Common myeloid progenitor, CD34-positive (primary cell): ENCODE results near the gene CALHM6.

Experiments used
- CTCF ChIA-PET: fragments of 350-600 bp; sonication (Branson Sonifier 250); formaldehyde crosslinking; loops from one replicate; lab custom pipeline; 2021; ENCODE audit warnings: antibody characterized with exemption; lab: Charles Lee
- POLR2A ChIA-PET: fragments of 350-600 bp; sonication (Branson Sonifier 250); formaldehyde crosslinking; loops from one replicate; lab custom pipeline; 2021; ENCODE audit warnings: antibody characterized with exemption; lab: Charles Lee
- DNase-seq, 3 donors: peaks; one replicate each; pipeline versions ENCODE4 v3.0.0 to v3.0.0-alpha.2; 2013
- H3K27ac ChIP-seq, 2 experiments: 1 replicate in 1 of 2; 2 replicates in 1 of 2; pipeline ENCODE4 v1.7.0; 2013; ENCODE audit warnings: inconsistent platforms in 2 of 2, low read length in 2 of 2, mild to moderate bottlenecking in 2 of 2, low read depth in 1 of 2, moderate library complexity in 1 of 2; ENCODE audit not compliant: severe bottlenecking in 2 of 2, insufficient read depth in 1 of 2, poor library complexity in 1 of 2
- H3K27me3 ChIP-seq, 5 experiments: replicated peaks in 2 of 5; 1 replicate in 3 of 5; 2 replicates in 2 of 5; pipeline versions ENCODE4 v1.6.1 to v1.7.0; 2013; ENCODE audit warnings: low read length in 4 of 5, mild to moderate bottlenecking in 2 of 5, moderate library complexity in 2 of 5, inconsistent platforms in 1 of 5; ENCODE audit not compliant: insufficient read depth in 5 of 5, control insufficient read depth in 4 of 5
- H3K36me3 ChIP-seq, 4 experiments: 1 replicate in 2 of 4; 2 replicates in 2 of 4; pipeline versions ENCODE4 v1.6.1 to v1.7.0; 2013; ENCODE audit warnings: low read length in 3 of 4, control low read depth in 1 of 4, mild to moderate bottlenecking in 1 of 4; ENCODE audit not compliant: control insufficient read depth in 4 of 4, insufficient read depth in 4 of 4
- H3K4me1 ChIP-seq, 4 experiments: 1 replicate in 3 of 4; 2 replicates in 1 of 4; pipeline versions ENCODE4 v1.6.1 to v1.7.1; 2013; ENCODE audit warnings: low read length in 3 of 4, mild to moderate bottlenecking in 3 of 4, control low read depth in 1 of 4, inconsistent platforms in 1 of 4, moderate library complexity in 1 of 4; ENCODE audit not compliant: control insufficient read depth in 4 of 4, insufficient read depth in 4 of 4; ENCODE audit errors: control extremely low read depth in 1 of 4
- H3K4me3 ChIP-seq, 7 experiments: 1 replicate in 4 of 7; 2 replicates in 3 of 7; pipeline versions ENCODE4 v1.5.1 to v1.7.0; 2013; ENCODE audit warnings: mild to moderate bottlenecking in 7 of 7, low read length in 6 of 7, moderate library complexity in 6 of 7, inconsistent platforms in 2 of 7, low read depth in 2 of 7, control low read depth in 1 of 7; ENCODE audit not compliant: insufficient read depth in 4 of 7, control insufficient read depth in 1 of 7; ENCODE audit errors: extremely low read depth in 1 of 7
- H3K9me3 ChIP-seq, 5 experiments: 1 replicate in 4 of 5; 2 replicates in 1 of 5; pipeline versions ENCODE4 v1.6.1 to v1.7.1; 2013; ENCODE audit warnings: low read length in 4 of 5, mild to moderate bottlenecking in 2 of 5, inconsistent platforms in 1 of 5, low read depth in 1 of 5, moderate library complexity in 1 of 5; ENCODE audit not compliant: control insufficient read depth in 4 of 5, insufficient read depth in 2 of 5; ENCODE audit errors: control extremely low read depth in 1 of 5
- WGBS: methylation state at CpG from one replicate; pipeline ENCODE4 v1.1.5; 2013; ENCODE audit not compliant: insufficient coverage; 5-methylcytosine and 5-hydroxymethylcytosine counted together

CALHM6 gene

GRCh38 chr6:116422238-116422637, 38.9 kb upstream of the CALHM6 start:
- 100% methylated on average over 1 of the region's 3 CpGs for WGBS
- POLR2A ChIA-PET: no interaction called here
- H3K4me3 ChIP-seq: no peak overlapping the region
- H3K36me3 ChIP-seq: peaks cover 0 to 2% (median 1%) of the 10 kb centered on the region in 4 experiments
- H3K4me1 ChIP-seq: peaks cover 0 to 6% (median 0%) of the 10 kb centered on the region in 4 experiments
- no peak for DNase-seq
- CTCF ChIA-PET: interaction anchor here (0.5 to 1.3 kb wide), 5 partner anchors 10 to 148 kb away, joined by 3 to 5 read pairs (median 3); no protein-coding TSS in a partner anchor
- no peaks in the 10 kb centered on the region for H3K9me3 ChIP-seq
- no peak overlapping the region for H3K27ac ChIP-seq
- no peaks in the 10 kb centered on the region for H3K27me3 ChIP-seq

GRCh38 chr6:116424001-116424400, 37.2 kb upstream of the CALHM6 start:
- ChIA-PET POLR2A (no interaction called here), CTCF (interaction anchor here (1.3 kb wide), 1 partner anchor 136 kb away, joined by 3 read pairs; no protein-coding TSS in a partner anchor)
- DNase-seq: no peak
- 100% methylated on average over 1 of the region's 1 CpG for WGBS
- H3K4me1 ChIP-seq: peaks cover 0 to 6% (median 0%) of the 10 kb centered on the region in 4 experiments
- H3K27me3 ChIP-seq: no peaks in the 10 kb centered on the region
- H3K4me3 ChIP-seq: no peak overlapping the region
- peaks cover 0 to 10% (median 3%) of the 10 kb centered on the region in 4 experiments for H3K36me3 ChIP-seq
- H3K27ac ChIP-seq: no peak overlapping the region
- no peaks in the 10 kb centered on the region for H3K9me3 ChIP-seq

- CTCF ChIA-PET: interaction anchor here (0.6 to 1.4 kb wide), 3 partner anchors 10 to 56 kb away, joined by 3 to 4 read pairs (median 4); partner anchors contain the start of gene DSE
- 100% methylated on average over 1 of the region's 3 CpGs for WGBS
- H3K36me3 ChIP-seq: peaks cover 0 to 15% (median 4%) of the 10 kb centered on the region in 4 experiments
- no peak overlapping the region for H3K27ac ChIP-seq
- peaks cover 0 to 6% (median 0%) of the 10 kb centered on the region in 4 experiments for H3K4me1 ChIP-seq
- H3K9me3 ChIP-seq: no peaks in the 10 kb centered on the region
- H3K4me3 ChIP-seq: no peak overlapping the region
- POLR2A ChIA-PET: no interaction called here
- DNase-seq: no peak
- no peaks in the 10 kb centered on the region for H3K27me3 ChIP-seq
Measured at GRCh38 chr6:116426551-116426950, 34.6 kb upstream of the CALHM6 start.

GRCh38 chr6:116429111-116429510, 32.1 kb upstream of the CALHM6 start:
- ChIA-PET POLR2A (no interaction called here), CTCF (no interaction called here)
- Histone ChIP-seq H3K27me3 (no peaks in the 10 kb centered on the region), H3K27ac (no peak overlapping the region), H3K36me3 (peaks cover 0 to 29% (median 5%) of the 10 kb centered on the region in 4 experiments), H3K9me3 (no peaks in the 10 kb centered on the region), H3K4me3 (no peak overlapping the region), H3K4me1 (peaks cover 0 to 6% (median 0%) of the 10 kb centered on the region in 4 experiments)
- no peak for DNase-seq
- 94% methylated on average over 2 of the region's 2 CpGs for WGBS

- no peaks in the 10 kb centered on the region for H3K4me1 ChIP-seq
- no peak overlapping the region for H3K4me3 ChIP-seq
- POLR2A ChIA-PET: interaction anchor here (0.6 kb wide), 1 partner anchor 162 kb away, joined by 3 read pairs; no protein-coding TSS in a partner anchor
- no peak for DNase-seq
- H3K27me3 ChIP-seq: no peaks in the 10 kb centered on the region
- H3K27ac ChIP-seq: no peak overlapping the region
- no peaks in the 10 kb centered on the region for H3K9me3 ChIP-seq
- H3K36me3 ChIP-seq: peaks cover 0 to 33% (median 5%) of the 10 kb centered on the region in 4 experiments
- CTCF ChIA-PET: interaction anchor here (0.8 to 1.7 kb wide), 2 partner anchors 10 to 70 kb away, joined by 3 to 4 read pairs; no protein-coding TSS in a partner anchor
- 100% methylated on average over 2 of the region's 4 CpGs for WGBS
Measured at GRCh38 chr6:116430860-116431259, 30.3 kb upstream of the CALHM6 start.

- H3K36me3 ChIP-seq: peaks cover 0 to 36% (median 5%) of the 10 kb centered on the region in 4 experiments
- H3K9me3 ChIP-seq: no peaks in the 10 kb centered on the region
- H3K27ac ChIP-seq: no peak overlapping the region
- CTCF ChIA-PET: interaction anchor here (0.6 to 2.6 kb wide), 5 partner anchors 9 to 144 kb away, joined by 3 to 8 read pairs (median 3); no protein-coding TSS in a partner anchor
- H3K27me3 ChIP-seq: no peaks in the 10 kb centered on the region
- POLR2A ChIA-PET: no interaction called here
- no peak overlapping the region for H3K4me3 ChIP-seq
- DNase-seq: no peak
- H3K4me1 ChIP-seq: no peaks in the 10 kb centered on the region
Measured at GRCh38 chr6:116431964-116432595, 29.1 kb upstream of the CALHM6 start.

- CTCF ChIA-PET: interaction anchor here (1.1 to 2.6 kb wide), 3 partner anchors 12 to 145 kb away, joined by 3 to 8 read pairs (median 3); no protein-coding TSS in a partner anchor
- 100% methylated on average over 3 of the region's 4 CpGs for WGBS
Measured at GRCh38 chr6:116433206-116433712, 27.9 kb upstream of the CALHM6 start.

More at GRCh38 chr6:116433206-116433712, 27.9 kb upstream of the CALHM6 start:
- H3K4me1 ChIP-seq: peaks cover 0 to under 1% (median 0%) of the 10 kb centered on the region in 4 experiments
- H3K36me3 ChIP-seq: peaks cover 0 to 31% (median 4%) of the 10 kb centered on the region in 4 experiments
- POLR2A ChIA-PET: no interaction called here
- DNase-seq: no peak
- no peak overlapping the region for H3K27ac ChIP-seq
- no peaks in the 10 kb centered on the region for H3K27me3 ChIP-seq
- H3K4me3 ChIP-seq: no peak overlapping the region
- H3K9me3 ChIP-seq: no peaks in the 10 kb centered on the region
